HCT116 (cell line): ENCODE results near the gene ENTR1. TPM values are rescaled to one million over a fixed set of nuclear protein-coding genes. Genes with fewer than 3 reads are reported as not detected.
A peak's percentile ranks its signal among the peaks of the same experiment; 100 is the strongest.

Experiments
- ATAC-seq: fragments of 200-7000 bp; cut with Tn5 transposase; 2 replicates; pipeline ENCODE4 v1.9.1; 2020; ENCODE audit warnings: mild to moderate bottlenecking, moderate library complexity
- BruUV-seq: library from RNA; stranded (reverse); fragments of 400-500 nt; replicated peaks from 2 replicates; lab custom pipeline; 2021; lab: Mats Ljungman, UMichigan
- CTCF ChIA-PET: fragments of 300-600 bp; sonication (Branson Sonifier 250); formaldehyde crosslinking; loops from one replicate; lab custom pipeline; 2021; ENCODE audit warnings: antibody characterized with exemption; lab: Charles Lee
- POLR2A ChIA-PET: fragments of 300-600, 350-600 bp; sonication (Branson Sonifier 250); formaldehyde crosslinking; loops from one replicate; lab custom pipeline; 2021; ENCODE audit warnings: antibody characterized with exemption; lab: Charles Lee
- RAD21 ChIA-PET, 2 experiments: fragments of 300-600 bp; sonication (Branson Sonifier 250); formaldehyde crosslinking; loops; one replicate each; lab custom pipeline; 2023; ENCODE audit warnings: low total read pairs in 2 of 2; ENCODE audit not compliant: uncharacterized antibody in 2 of 2, unreplicated experiment in 2 of 2, low non-redundant PET in 1 of 2; lab: Charles Lee
- DNase-seq: peaks from one replicate; pipeline ENCODE4 v3.0.0-alpha.2; 2010; ENCODE audit warnings: low read depth, low spot score
- H2AFZ ChIP-seq: fragments of 200-600 bp; shearing (Covaris generic), sonication (generic); 2 replicates; pipeline ENCODE4 v1.6.1; 2017; ENCODE audit warnings: low read depth, mixed run types, mixed read lengths, antibody characterized with exemption, low read length; ENCODE audit not compliant: poor library complexity, severe bottlenecking
- H3K27ac ChIP-seq: 2 replicates; pipeline ENCODE4 v1.5.1; 2012; ENCODE audit warnings: low read depth, low read length
- H3K27me3 ChIP-seq: fragments of 200-600 bp; sonication (generic); 2 replicates; pipeline ENCODE4 v1.6.1; 2016; ENCODE audit warnings: mixed run types, low read length, mixed read lengths; ENCODE audit not compliant: insufficient read depth
- H3K36me3 ChIP-seq, 2 experiments: fragments of 200-500 bp in 1 of 2; fragments of 200-600 bp in 1 of 2; sonication (Bioruptor generic) in 1 of 2; sonication (generic) in 1 of 2; 2 replicates each; pipeline versions ENCODE4 v1.5.1 to v1.6.1; 2014 to 2016; ENCODE audit warnings: low read length in 2 of 2, inconsistent platforms in 1 of 2, mixed read lengths in 1 of 2, mixed run types in 1 of 2; ENCODE audit not compliant: insufficient read depth in 2 of 2, control insufficient read depth in 1 of 2
- H3K4me1 ChIP-seq, 2 experiments: fragments of 200-600 bp in 1 of 2; sonication (generic) in 1 of 2; 2 replicates each; pipeline versions ENCODE4 v1.5.1 to v1.6.1; 2012 to 2017; ENCODE audit warnings: low read length in 2 of 2, inconsistent platforms in 1 of 2, mild to moderate bottlenecking in 1 of 2, mixed read lengths in 1 of 2, mixed run types in 1 of 2, moderate library complexity in 1 of 2; ENCODE audit not compliant: insufficient read depth in 2 of 2, control insufficient read depth in 1 of 2
- H3K4me2 ChIP-seq: fragments of 200-600 bp; sonication (generic); 2 replicates; pipeline ENCODE4 v1.6.1; 2017; ENCODE audit warnings: mixed run types, low read length, mixed read lengths
- H3K4me3 ChIP-seq, 2 experiments: fragments of 200-600 bp in 1 of 2; sonication (generic) in 1 of 2; replicated peaks in 1 of 2; 2 replicates each; pipeline ENCODE4 v1.5.1; 2011 to 2016; ENCODE audit warnings: low read length in 2 of 2, control low read depth in 1 of 2, low read depth in 1 of 2, mild to moderate bottlenecking in 1 of 2, mixed read lengths in 1 of 2, mixed run types in 1 of 2
- H3K79me2 ChIP-seq: fragments of 200-600 bp; sonication (generic); 2 replicates; pipeline ENCODE4 v1.6.1; 2017; ENCODE audit warnings: mild to moderate bottlenecking, mixed run types, low read length, moderate library complexity, mixed read lengths; ENCODE audit not compliant: insufficient read depth
- H3K9ac ChIP-seq: fragments of 200-600 bp; sonication (generic); 2 replicates; pipeline ENCODE4 v1.6.1; 2016; ENCODE audit warnings: low read length, mixed read lengths
- H3K9me2 ChIP-seq: fragments of 200-600 bp; sonication (generic), shearing (Covaris generic); 2 replicates; pipeline ENCODE4 v1.6.1; 2017; ENCODE audit warnings: mixed run types, mild to moderate bottlenecking, moderate library complexity; ENCODE audit not compliant: insufficient read depth
- H3K9me3 ChIP-seq, 2 experiments: fragments of 200-500 bp in 1 of 2; fragments of 200-600 bp in 1 of 2; sonication (Bioruptor generic) in 1 of 2; sonication (generic) in 1 of 2; 2 replicates each; pipeline ENCODE4 v1.6.1; 2014 to 2017; ENCODE audit warnings: low read length in 2 of 2, mixed read lengths in 2 of 2, inconsistent platforms in 1 of 2, low read depth in 1 of 2, mild to moderate bottlenecking in 1 of 2, mixed run types in 1 of 2, moderate library complexity in 1 of 2; ENCODE audit not compliant: control insufficient read depth in 1 of 2, insufficient read depth in 1 of 2
- H4K20me1 ChIP-seq: fragments of 200-600 bp; sonication (generic), shearing (Covaris generic); 2 replicates; pipeline ENCODE4 v1.6.1; 2017; ENCODE audit warnings: mixed run types, mild to moderate bottlenecking, moderate library complexity; ENCODE audit not compliant: insufficient read depth
- ATF3 ChIP-seq: IDR thresholded peaks from 2 replicates; pipeline ENCODE4 v1.6.1; 2012
- CBX3 ChIP-seq: IDR thresholded peaks from 2 replicates; pipeline ENCODE4 v1.6.1; 2012; ENCODE audit warnings: low read depth
- EGR1 ChIP-seq: IDR thresholded peaks from 2 replicates; pipeline ENCODE4 v1.6.1; 2012; ENCODE audit warnings: low read depth
- EZH2 ChIP-seq: fragments of 200-600 bp; sonication (generic); IDR thresholded peaks from 2 replicates; pipeline ENCODE4 v1.6.1; 2017; ENCODE audit warnings: antibody characterized with exemption, mixed run types
- MAX ChIP-seq: IDR thresholded peaks from 2 replicates; pipeline ENCODE4 v1.6.1; 2012
- SRF ChIP-seq: IDR thresholded peaks from 2 replicates; pipeline ENCODE4 v1.6.1; 2012; ENCODE audit warnings: low read depth
- ZBTB33 ChIP-seq: IDR thresholded peaks from 2 replicates; pipeline ENCODE4 v1.6.1; 2011; ENCODE audit warnings: mild to moderate bottlenecking, low read length, moderate library complexity; ENCODE audit not compliant: insufficient replicate concordance; ENCODE audit errors: extremely low read depth
- intact Hi-C: fragments of 100-400 bp; cut with micrococcal nuclease; formaldehyde crosslinking; loops from 2 replicates; pipeline ENCODE4 v1.10.0; 2022
- total RNA-seq: library from RNA; stranded (reverse); gene quantifications from one replicate; pipeline ENCODE4 v1.2.1, GENCODE V29; 2021; ENCODE audit not compliant: unreplicated experiment

The ENTR1 gene
- total RNA-seq, 1 experiment from 2014 or later = 119 TPM

- no peak for ATAC-seq
- no peaks in the 10 kb centered on the region for H3K9me2 ChIP-seq
- no peaks in the 10 kb centered on the region for H3K9me3 ChIP-seq
- CTCF ChIA-PET = interaction anchor here (1.0 kb wide), 1 partner anchor 10 kb away, joined by 3 read pairs; no protein-coding TSS in a partner anchor
- no peaks in the 10 kb centered on the region for H3K27me3 ChIP-seq
- H3K79me2 ChIP-seq = no peaks in the 10 kb centered on the region
- H3K36me3 ChIP-seq = peaks cover 27 to 38% of the 10 kb centered on the region in 2 experiments; a peak in 3 of 4 replicates
- H3K27ac ChIP-seq = no peak overlapping the region
- no peak for DNase-seq
- BruUV-seq = TSS peak; percentile 32
- no peak overlapping the region for H3K9ac ChIP-seq
- RAD21 ChIA-PET = no interaction called here
- H3K4me3 ChIP-seq = no peak overlapping the region
- intact Hi-C loops = no loop called here
- H2AFZ ChIP-seq = no peak overlapping the region
- no peak overlapping the region for H3K4me2 ChIP-seq
- POLR2A ChIA-PET = no interaction called here
- H4K20me1 ChIP-seq = no peaks in the 10 kb centered on the region
- TF ChIP-seq SRF = no peak
- TF ChIP-seq ZBTB33 = no peak
- no peak for TF ChIP-seq EGR1
- no peak for TF ChIP-seq CBX3
- TF ChIP-seq EZH2 = no peak
- no peak for TF ChIP-seq MAX
- no peak for TF ChIP-seq ATF3
- H3K4me1 ChIP-seq = no peaks in the 10 kb centered on the region
Measured at GRCh38 chr9:136423432-136424146, 13.2 kb upstream of the ENTR1 start.
